ENCODE data around the gene CCDC85C.

The CCDC85C gene

GRCh38 chr14:99589651-99590530, 14.1 kb downstream of the CCDC85C start:
- no peak for DNase-seq (ENCODE audit: low read depth)

- DNase-seq (ENCODE audit: low read depth) = no peak
Measured at GRCh38 chr14:99589031-99589441, 15.0 kb downstream of the CCDC85C start.

- DNase-seq (ENCODE audit: low read depth) = no peak
Measured at GRCh38 chr14:99587460-99588278, 16.3 kb downstream of the CCDC85C start.

GRCh38 chr14:99586761-99587459, 17.1 kb downstream of the CCDC85C start:
- no peak for DNase-seq (ENCODE audit: low read depth)

GRCh38 chr14:99586054-99586760, 17.8 kb downstream of the CCDC85C start:
- no peak for DNase-seq (ENCODE audit: low read depth)

GRCh38 chr14:99584823-99585222, 19.2 kb downstream of the CCDC85C start:
- DNase-seq (ENCODE audit: low read depth) = no peak

- DNase-seq (ENCODE audit: low read depth) = no peak
Measured at GRCh38 chr14:99581938-99582337, 22.1 kb downstream of the CCDC85C start.

GRCh38 chr14:99581374-99581773, 22.6 kb downstream of the CCDC85C start:
- no peak for DNase-seq (ENCODE audit: low read depth)

- peak; percentile 40 for DNase-seq (ENCODE audit: low read depth)
Measured at GRCh38 chr14:99579903-99580571, 24.0 kb downstream of the CCDC85C start.

GRCh38 chr14:99579120-99579836, 24.7 kb downstream of the CCDC85C start:
- DNase-seq (ENCODE audit: low read depth) = no peak

- no peak for DNase-seq (ENCODE audit: low read depth)
Measured at GRCh38 chr14:99578541-99579101, 25.4 kb downstream of the CCDC85C start.

GRCh38 chr14:99576761-99577705, 27.0 kb downstream of the CCDC85C start:
- no peak for DNase-seq (ENCODE audit: low read depth)

GRCh38 chr14:99576304-99576703, 27.7 kb downstream of the CCDC85C start:
- DNase-seq (ENCODE audit: low read depth) = no peak

GRCh38 chr14:99575043-99576023, 28.7 kb downstream of the CCDC85C start:
- DNase-seq (ENCODE audit: low read depth) = no peak

- DNase-seq (ENCODE audit: low read depth) = peak; percentile 66
Measured at GRCh38 chr14:99574099-99574880, 29.7 kb downstream of the CCDC85C start.

- DNase-seq (ENCODE audit: low read depth) = no peak
Measured at GRCh38 chr14:99573436-99574098, 30.4 kb downstream of the CCDC85C start.

GRCh38 chr14:99573000-99573330, 31.0 kb downstream of the CCDC85C start:
- no peak for DNase-seq (ENCODE audit: low read depth)

Measured in iris pigment epithelial cell (primary cell).